Measurements from ENCODE around the gene OPRM1.

GRCh38 chr6:154251116-154251515 lies 212.1 kb downstream of the OPRM1 start:
- TF ChIP-seq CTCF (optimal IDR thresholded peaks at IDR 0.05 in 1 of 3, IDR thresholded peaks at IDR 0.05 in 1 of 3, conservative IDR thresholded peaks at IDR 0.05 in 1 of 3; ENCODE audit: extremely low read depth in 1 of 3, insufficient read depth in 2 of 3, low read length in 3 of 3) (no peak), EZH2 (IDR thresholded peaks at IDR 0.05; ENCODE audit: low read length) (no peak)
